NCI-H345 (cell line): ENCODE data around the gene TOP1.
A peak's percentile ranks its signal among the peaks of the same experiment; 100 is the strongest.

Experiments used
- DNase-seq: peaks from one replicate; lab custom pipeline; 2025; lab: John Stamatoyannopoulos, UW

Gene TOP1

GRCh38 chr20:41058674-41059635, 30.3 kb downstream of the TOP1 start:
- DNase-seq = no peak

- no peak for DNase-seq
Observed at GRCh38 chr20:41061155-41061554, 32.5 kb downstream of the TOP1 start.

GRCh38 chr20:41063442-41063841, 34.8 kb downstream of the TOP1 start:
- no peak for DNase-seq

- DNase-seq = no peak
Observed at GRCh38 chr20:41064377-41064776, 35.8 kb downstream of the TOP1 start.

- DNase-seq = no peak
Observed at GRCh38 chr20:41065716-41066115, 37.1 kb downstream of the TOP1 start.

GRCh38 chr20:41068806-41069205, 40.2 kb downstream of the TOP1 start:
- no peak for DNase-seq

GRCh38 chr20:41072190-41072863, 43.7 kb downstream of the TOP1 start:
- no peak for DNase-seq

GRCh38 chr20:41072915-41073314, 44.3 kb downstream of the TOP1 start:
- no peak for DNase-seq

GRCh38 chr20:41074441-41074840, 45.8 kb downstream of the TOP1 start:
- DNase-seq = no peak

GRCh38 chr20:41076776-41077175, 48.2 kb downstream of the TOP1 start:
- DNase-seq = no peak

GRCh38 chr20:41078329-41078728, 49.7 kb downstream of the TOP1 start:
- DNase-seq = no peak

GRCh38 chr20:41079066-41079465, 50.4 kb downstream of the TOP1 start:
- DNase-seq = no peak

- no peak for DNase-seq
Observed at GRCh38 chr20:41080866-41081265, 52.2 kb downstream of the TOP1 start.

- DNase-seq = no peak
Observed at GRCh38 chr20:41081276-41081814, 52.7 kb downstream of the TOP1 start.

- no peak for DNase-seq
Observed at GRCh38 chr20:41082306-41082705, 53.7 kb downstream of the TOP1 start.

- DNase-seq = no peak
Observed at GRCh38 chr20:41085606-41086005, 57.0 kb downstream of the TOP1 start.

GRCh38 chr20:41086402-41087324, 58.0 kb downstream of the TOP1 start:
- DNase-seq = peak; percentile 89

- DNase-seq = no peak
Observed at GRCh38 chr20:41087325-41087685, 58.7 kb downstream of the TOP1 start.

GRCh38 chr20:41087777-41088176, 59.2 kb downstream of the TOP1 start:
- peak; percentile 22 for DNase-seq

- DNase-seq = no peak
Observed at GRCh38 chr20:41089555-41089954, 60.9 kb downstream of the TOP1 start.

- DNase-seq = no peak
Observed at GRCh38 chr20:41091927-41092326, 63.3 kb downstream of the TOP1 start.
